Measurements from ENCODE around the gene VARS2. TPM values are rescaled to one million over a fixed set of nuclear protein-coding genes. Genes with fewer than 3 reads are reported as not detected.

The VARS2 gene
- total and polyA plus RNA-seq, 10 donors = 15.5 to 38.2 (median 28.2) TPM

DNA sequence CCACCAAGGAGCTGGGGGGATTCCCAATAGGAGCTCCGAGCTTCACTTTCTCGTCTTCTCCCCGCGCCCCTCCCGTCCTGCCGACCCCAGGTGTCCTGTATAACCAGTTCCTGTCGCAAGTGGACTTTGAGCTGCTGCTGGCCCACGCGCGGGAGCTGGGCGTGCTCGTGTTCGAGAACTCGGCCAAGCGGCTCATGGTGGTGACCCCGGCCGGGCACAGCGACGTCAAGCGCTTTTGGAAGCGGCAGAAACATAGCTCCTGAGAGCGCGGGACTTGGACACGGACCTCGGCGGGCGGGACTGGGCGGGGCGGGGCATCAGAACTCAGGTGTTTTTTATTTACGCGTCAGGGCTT lies 340 bp upstream of the VARS2 start:
- Histone ChIP-seq H3K36me3 (peaks cover 0 to 64% (median 44%) of the 10 kb centered on the region in 6 donors), H3K9me3 (no peaks in the 10 kb centered on the region), H3K4me1 (peaks cover 21 to 62% (median 36%) of the 10 kb centered on the region in 6 donors), H3K27me3 (replicated peaks in 1 of 7) (no peaks in the 10 kb centered on the region), H3K4me3 (peak overlapping the region; percentile 48 to 91 (median 76)), H3K27ac (peak overlapping the region; percentile 67 to 91 (median 88))
- intact Hi-C loops (cut with DNase I; ENCODE audit: low total_unique reads) = no loop called here
- 13 to 64% (median 15%) methylated on average over 7 to 31 of the region's 31 CpGs for WGBS, 5 donors
- TF ChIP-seq POLR2AphosphoS5 (IDR thresholded peaks at IDR 0.05) (no peak), POLR2A (IDR thresholded peaks at IDR 0.05) (no peak)
- TF ChIP-seq, protein P1, sequence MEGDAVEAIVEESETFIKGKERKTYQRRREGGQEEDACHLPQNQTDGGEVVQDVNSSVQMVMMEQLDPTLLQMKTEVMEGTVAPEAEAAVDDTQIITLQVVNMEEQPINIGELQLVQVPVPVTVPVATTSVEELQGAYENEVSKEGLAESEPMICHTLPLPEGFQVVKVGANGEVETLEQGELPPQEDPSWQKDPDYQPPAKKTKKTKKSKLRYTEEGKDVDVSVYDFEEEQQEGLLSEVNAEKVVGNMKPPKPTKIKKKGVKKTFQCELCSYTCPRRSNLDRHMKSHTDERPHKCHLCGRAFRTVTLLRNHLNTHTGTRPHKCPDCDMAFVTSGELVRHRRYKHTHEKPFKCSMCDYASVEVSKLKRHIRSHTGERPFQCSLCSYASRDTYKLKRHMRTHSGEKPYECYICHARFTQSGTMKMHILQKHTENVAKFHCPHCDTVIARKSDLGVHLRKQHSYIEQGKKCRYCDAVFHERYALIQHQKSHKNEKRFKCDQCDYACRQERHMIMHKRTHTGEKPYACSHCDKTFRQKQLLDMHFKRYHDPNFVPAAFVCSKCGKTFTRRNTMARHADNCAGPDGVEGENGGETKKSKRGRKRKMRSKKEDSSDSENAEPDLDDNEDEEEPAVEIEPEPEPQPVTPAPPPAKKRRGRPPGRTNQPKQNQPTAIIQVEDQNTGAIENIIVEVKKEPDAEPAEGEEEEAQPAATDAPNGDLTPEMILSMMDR (IDR thresholded peaks at IDR 0.05 in 8 of 11, conservative IDR thresholded peaks at IDR 0.05 in 3 of 11) = peak in 1 of 11 experiments; percentile 20
- no peak for DNase-seq

DNA sequence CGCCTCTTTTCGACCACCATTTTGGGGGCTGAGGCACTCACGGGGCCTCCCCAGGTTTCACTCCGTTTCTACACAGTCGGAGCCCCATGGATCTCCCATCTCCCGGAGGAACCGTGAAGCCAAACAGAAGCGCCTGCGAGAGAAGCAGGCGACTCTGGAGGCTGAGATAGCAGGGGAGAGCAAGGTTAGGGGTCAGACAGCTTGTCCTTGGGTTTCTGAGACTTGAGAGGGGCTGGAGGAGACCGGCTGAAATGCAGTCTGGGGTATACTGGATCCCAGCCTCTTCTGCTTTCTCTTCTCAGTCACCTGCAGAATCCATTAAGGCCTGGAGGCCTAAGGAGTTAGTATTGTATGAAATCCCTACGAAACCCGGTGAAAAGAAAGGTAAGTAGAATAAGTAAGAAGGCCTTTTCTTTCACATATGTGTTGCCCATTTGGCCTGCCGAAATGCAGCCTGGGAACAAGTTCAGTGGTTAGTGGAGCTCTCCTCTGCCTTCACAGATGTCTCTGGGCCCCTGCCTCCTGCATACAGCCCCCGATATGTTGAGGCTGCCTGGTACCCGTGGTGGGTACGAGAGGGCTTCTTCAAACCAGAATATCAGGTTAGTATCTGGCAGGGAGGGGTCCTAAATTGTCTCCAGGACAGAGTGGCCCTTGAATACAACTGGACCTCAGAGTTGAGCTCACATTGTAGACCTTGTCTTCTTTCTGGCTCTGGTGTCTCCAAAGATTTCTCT lies 984 bp downstream of the VARS2 start:
- Histone ChIP-seq H3K27ac (peak overlapping the region; percentile 67 to 91 (median 88)), H3K4me3 (peak overlapping the region; percentile 48 to 91 (median 76)), H3K4me1 (peaks cover 18 to 48% (median 27%) of the 10 kb centered on the region in 6 donors), H3K36me3 (peaks cover 0 to 72% (median 53%) of the 10 kb centered on the region in 6 donors), H3K9me3 (no peaks in the 10 kb centered on the region), H3K27me3 (replicated peaks in 1 of 7) (no peaks in the 10 kb centered on the region)
- TF ChIP-seq POLR2AphosphoS5 (IDR thresholded peaks at IDR 0.05) (no peak), POLR2A (IDR thresholded peaks at IDR 0.05) (no peak)
- TF ChIP-seq, protein P1 (IDR thresholded peaks at IDR 0.05 in 8 of 11, conservative IDR thresholded peaks at IDR 0.05 in 3 of 11) = no peak
- intact Hi-C loops (cut with DNase I; ENCODE audit: low total_unique reads) = loop anchor here (5.0 kb wide), 1 partner anchor 147 kb away; no protein-coding TSS in a partner anchor
- DNase-seq = no peak
- 41 to 62% (median 51%) methylated on average over 17 of the region's 17 CpGs for WGBS, 5 donors

DNA sequence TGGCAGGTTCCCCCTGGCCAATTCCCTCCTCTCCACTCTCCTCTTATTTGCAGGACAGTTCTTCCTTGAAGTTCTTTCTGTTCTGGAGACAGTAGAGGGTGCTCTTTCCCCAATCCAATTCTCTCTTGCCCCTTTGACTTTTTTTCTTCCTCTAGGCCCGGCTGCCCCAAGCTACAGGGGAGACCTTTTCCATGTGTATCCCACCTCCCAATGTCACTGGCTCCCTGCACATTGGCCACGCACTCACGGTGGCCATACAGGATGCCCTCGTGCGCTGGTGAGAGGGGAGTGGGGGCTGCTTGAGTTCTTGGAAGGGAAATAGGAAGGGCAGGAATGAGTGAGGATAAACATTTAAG lies 1.5 kb downstream of the VARS2 start:
- no peak for TF ChIP-seq POLR2A (IDR thresholded peaks at IDR 0.05)
- TF ChIP-seq POLR2AphosphoS5 (IDR thresholded peaks at IDR 0.05) = peak in 1 of 3 donors; percentile 44
- TF ChIP-seq, protein P1 (IDR thresholded peaks at IDR 0.05 in 8 of 11, conservative IDR thresholded peaks at IDR 0.05 in 3 of 11) = peak in 10 of 11 experiments; percentile 16 to 64 (median 47)
- H3K4me1 ChIP-seq = peaks cover 18 to 43% (median 27%) of the 10 kb centered on the region in 6 donors
- H3K27ac ChIP-seq = peak overlapping the region in 4 of 8 donors; percentile 85 to 91 (median 90)
- no peaks in the 10 kb centered on the region for H3K9me3 ChIP-seq
- WGBS, 5 donors = 17 to 25% (median 22%) methylated on average over 5 of the region's 5 CpGs
- DNase-seq = no peak
- no peaks in the 10 kb centered on the region for H3K27me3 ChIP-seq (replicated peaks in 1 of 7)
- peaks cover 1 to 72% (median 53%) of the 10 kb centered on the region in 6 donors for H3K36me3 ChIP-seq
- H3K4me3 ChIP-seq = no peak overlapping the region
- intact Hi-C loops (cut with DNase I; ENCODE audit: low total_unique reads) = loop anchor here (5.0 kb wide), 1 partner anchor 147 kb away; no protein-coding TSS in a partner anchor

DNA sequence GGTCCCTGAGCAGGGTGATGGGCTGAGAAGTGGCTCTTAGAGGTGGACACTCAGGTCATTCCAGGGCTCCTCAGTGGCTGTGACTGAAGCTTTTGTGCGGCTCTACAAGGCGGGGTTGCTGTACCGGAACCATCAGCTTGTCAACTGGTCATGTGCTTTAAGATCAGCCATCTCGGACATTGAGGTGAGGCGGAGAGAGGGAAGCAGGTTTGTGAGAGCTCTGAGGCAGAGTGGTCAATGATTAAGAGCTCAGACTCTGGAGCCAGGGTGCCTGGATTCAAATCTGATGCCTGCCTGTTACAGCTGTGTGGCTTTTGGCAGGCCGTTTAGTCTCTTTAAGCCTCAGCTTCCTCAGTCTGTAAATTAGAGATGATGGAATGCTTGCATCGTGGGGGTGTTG lies 3.0 kb downstream of the VARS2 start:
- H3K36me3 ChIP-seq = peaks cover 3 to 72% (median 52%) of the 10 kb centered on the region in 6 donors
- intact Hi-C loops (cut with DNase I; ENCODE audit: low total_unique reads) = loop anchor here (5.0 kb wide), 1 partner anchor 145 kb away; no protein-coding TSS in a partner anchor
- no peak overlapping the region for H3K27ac ChIP-seq
- H3K9me3 ChIP-seq = no peaks in the 10 kb centered on the region
- H3K4me3 ChIP-seq = no peak overlapping the region
- no peak for DNase-seq
- no peaks in the 10 kb centered on the region for H3K27me3 ChIP-seq (replicated peaks in 1 of 7)
- H3K4me1 ChIP-seq = peaks cover 18 to 43% (median 27%) of the 10 kb centered on the region in 6 donors
- TF ChIP-seq, protein P1 (IDR thresholded peaks at IDR 0.05 in 8 of 11, conservative IDR thresholded peaks at IDR 0.05 in 3 of 11) = no peak
- TF ChIP-seq POLR2AphosphoS5 (IDR thresholded peaks at IDR 0.05) (no peak), POLR2A (IDR thresholded peaks at IDR 0.05) (no peak)
- WGBS, 5 donors = 92 to 99% (median 94%) methylated on average over 7 of the region's 7 CpGs
